Measurements from ENCODE around the gene PLD2. TPM values are rescaled to one million over a fixed set of nuclear protein-coding genes. Genes with fewer than 3 reads are reported as not detected.

The PLD2 gene
- total RNA-seq, 1 donor from 2014 or later, result 77.3 TPM

DNA sequence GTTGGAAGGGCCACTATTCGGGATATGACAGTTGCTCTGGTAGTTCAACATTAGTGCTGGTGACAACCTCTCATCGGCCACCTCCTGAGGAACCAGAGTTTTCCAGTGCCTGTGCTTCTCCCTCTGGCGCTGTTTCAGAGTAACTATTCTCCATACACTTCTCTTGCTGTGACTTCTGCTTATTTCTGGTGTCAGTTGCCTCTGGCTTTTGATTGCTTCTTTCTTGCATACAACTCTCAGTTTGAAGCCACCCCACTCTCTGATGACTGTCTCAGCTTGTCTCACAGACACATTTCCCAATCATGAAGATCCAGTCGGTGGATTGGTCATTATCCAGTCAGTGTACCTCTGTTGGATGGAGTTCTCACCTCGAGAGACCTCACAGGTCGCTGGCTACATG is 38.7 kb upstream of the PLD2 start:
- H3K36me3 Mint-ChIP-seq, result no peaks in the 10 kb centered on the region
- TF ChIP-seq, protein P1, sequence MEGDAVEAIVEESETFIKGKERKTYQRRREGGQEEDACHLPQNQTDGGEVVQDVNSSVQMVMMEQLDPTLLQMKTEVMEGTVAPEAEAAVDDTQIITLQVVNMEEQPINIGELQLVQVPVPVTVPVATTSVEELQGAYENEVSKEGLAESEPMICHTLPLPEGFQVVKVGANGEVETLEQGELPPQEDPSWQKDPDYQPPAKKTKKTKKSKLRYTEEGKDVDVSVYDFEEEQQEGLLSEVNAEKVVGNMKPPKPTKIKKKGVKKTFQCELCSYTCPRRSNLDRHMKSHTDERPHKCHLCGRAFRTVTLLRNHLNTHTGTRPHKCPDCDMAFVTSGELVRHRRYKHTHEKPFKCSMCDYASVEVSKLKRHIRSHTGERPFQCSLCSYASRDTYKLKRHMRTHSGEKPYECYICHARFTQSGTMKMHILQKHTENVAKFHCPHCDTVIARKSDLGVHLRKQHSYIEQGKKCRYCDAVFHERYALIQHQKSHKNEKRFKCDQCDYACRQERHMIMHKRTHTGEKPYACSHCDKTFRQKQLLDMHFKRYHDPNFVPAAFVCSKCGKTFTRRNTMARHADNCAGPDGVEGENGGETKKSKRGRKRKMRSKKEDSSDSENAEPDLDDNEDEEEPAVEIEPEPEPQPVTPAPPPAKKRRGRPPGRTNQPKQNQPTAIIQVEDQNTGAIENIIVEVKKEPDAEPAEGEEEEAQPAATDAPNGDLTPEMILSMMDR (IDR thresholded peaks at IDR 0.05; ENCODE audit: unreplicated experiment), result no peak
- H3K4me3 Mint-ChIP-seq, result no peak overlapping the region
- H3K4me1 Mint-ChIP-seq, result no peaks in the 10 kb centered on the region
- H3K27me3 Mint-ChIP-seq (ENCODE audit: low read depth), result peaks cover 31% of the 10 kb centered on the region
- H3K27ac Mint-ChIP-seq, result no peak overlapping the region
- no peak for DNase-seq (ENCODE audit: low spot score in 2 of 2, unreplicated experiment in 2 of 2)
- no peaks in the 10 kb centered on the region for H3K9me3 Mint-ChIP-seq

DNA sequence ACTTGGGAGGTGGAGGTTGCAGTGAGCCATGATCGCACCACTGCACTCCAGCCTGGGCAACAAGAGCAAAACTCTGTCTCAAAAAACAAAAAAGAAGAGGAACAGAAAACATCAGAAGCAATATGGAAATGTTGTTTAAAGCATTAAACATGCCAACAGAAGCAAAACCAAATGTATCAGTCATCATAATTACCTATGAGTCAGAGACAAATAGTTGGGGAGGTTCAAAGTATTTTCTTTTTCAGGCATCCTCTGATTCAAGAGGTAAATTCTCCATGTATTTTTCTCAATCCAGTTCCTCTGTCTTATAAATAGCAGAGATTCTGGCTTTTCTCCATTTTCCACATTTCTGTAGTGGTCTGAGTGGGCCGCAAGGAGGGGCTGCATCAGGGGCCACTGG is 37.3 kb upstream of the PLD2 start:
- H3K27ac Mint-ChIP-seq, result no peak overlapping the region
- TF ChIP-seq, protein P1 (IDR thresholded peaks at IDR 0.05; ENCODE audit: unreplicated experiment), result no peak
- peaks cover 36% of the 10 kb centered on the region for H3K27me3 Mint-ChIP-seq (ENCODE audit: low read depth)
- no peaks in the 10 kb centered on the region for H3K4me1 Mint-ChIP-seq
- no peaks in the 10 kb centered on the region for H3K36me3 Mint-ChIP-seq
- H3K9me3 Mint-ChIP-seq, result no peaks in the 10 kb centered on the region
- H3K4me3 Mint-ChIP-seq, result no peak overlapping the region
- DNase-seq (ENCODE audit: low spot score in 2 of 2, unreplicated experiment in 2 of 2), result no peak

DNA sequence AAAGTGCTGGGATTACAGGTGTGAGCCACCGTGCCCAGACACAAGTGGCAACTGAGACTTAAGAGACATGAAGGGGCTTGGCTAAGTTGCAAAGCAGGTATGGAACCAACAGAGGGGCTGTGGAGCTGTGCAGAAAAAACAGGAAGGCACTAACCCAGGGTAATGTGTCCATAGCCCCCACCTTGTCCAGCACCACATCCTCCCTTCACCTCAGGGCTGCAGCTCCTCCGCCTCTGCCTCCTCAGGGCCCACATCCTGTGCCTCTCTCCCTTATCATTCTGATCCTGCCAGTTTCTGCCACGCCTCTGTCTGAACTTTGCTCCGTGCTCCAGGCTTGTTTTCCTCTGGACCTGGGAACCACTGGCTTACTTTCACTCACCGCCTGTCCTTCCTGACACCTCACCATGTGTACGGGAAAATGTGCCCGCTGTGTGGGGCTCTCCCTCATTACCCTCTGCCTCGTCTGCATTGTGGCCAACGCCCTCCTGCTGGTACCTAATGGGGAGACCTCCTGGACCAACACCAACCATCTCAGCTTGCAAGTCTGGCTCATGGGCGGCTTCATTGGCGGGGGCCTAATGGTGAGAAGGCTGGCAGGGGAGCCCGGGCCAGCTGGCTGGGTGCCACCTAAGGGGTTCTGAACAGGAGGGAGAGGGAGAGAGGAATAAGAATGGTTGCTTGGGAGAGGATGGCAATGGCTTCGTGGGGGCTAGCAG is 35.3 kb upstream of the PLD2 start, which contains the start of gene TM4SF5:
TM4SF5 (plus strand) TSS at position 368 of the 716 bp plus-strand sequence; CDS start at position 405, 37 bp downstream.
- TF ChIP-seq, protein P1 (IDR thresholded peaks at IDR 0.05; ENCODE audit: unreplicated experiment), result no peak
- Mint-ChIP-seq H3K4me1 (no peaks in the 10 kb centered on the region), H3K27ac (no peak within 1 kb of the TSS), H3K9me3 (no peaks in the 10 kb centered on the region), H3K4me3 (no peak within 1 kb of the TSS), H3K27me3 (ENCODE audit: low read depth) (peaks cover 32% of the 10 kb centered on the region), H3K36me3 (no peaks in the 10 kb centered on the region)
- DNase-seq (ENCODE audit: low spot score in 2 of 2, unreplicated experiment in 2 of 2), result no peak

DNA sequence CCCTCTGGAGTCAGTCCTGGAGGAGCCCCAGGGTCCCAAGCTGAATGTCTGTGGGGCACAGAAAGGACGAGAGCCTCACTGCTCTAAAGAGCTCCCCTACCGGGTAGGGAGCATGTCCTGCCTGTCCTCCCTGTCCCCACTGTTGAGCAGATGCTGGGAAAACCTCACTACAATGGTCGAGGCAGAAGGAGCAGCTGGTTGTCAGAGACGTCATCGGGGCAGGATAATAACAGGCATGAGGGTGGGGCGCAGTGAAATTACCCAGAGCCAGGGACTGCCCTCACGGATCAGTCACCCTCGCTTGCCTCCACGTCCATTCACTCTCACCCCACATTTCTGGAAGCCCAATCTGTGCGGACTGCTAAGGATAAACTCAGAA is 34.7 kb upstream of the PLD2 start:
- H3K4me1 Mint-ChIP-seq, result no peaks in the 10 kb centered on the region
- peaks cover 32% of the 10 kb centered on the region for H3K27me3 Mint-ChIP-seq (ENCODE audit: low read depth)
- H3K4me3 Mint-ChIP-seq, result no peak overlapping the region
- DNase-seq (ENCODE audit: low spot score in 2 of 2, unreplicated experiment in 2 of 2), result no peak
- TF ChIP-seq, protein P1 (IDR thresholded peaks at IDR 0.05; ENCODE audit: unreplicated experiment), result no peak
- H3K36me3 Mint-ChIP-seq, result no peaks in the 10 kb centered on the region
- no peaks in the 10 kb centered on the region for H3K9me3 Mint-ChIP-seq
- H3K27ac Mint-ChIP-seq, result no peak overlapping the region

DNA sequence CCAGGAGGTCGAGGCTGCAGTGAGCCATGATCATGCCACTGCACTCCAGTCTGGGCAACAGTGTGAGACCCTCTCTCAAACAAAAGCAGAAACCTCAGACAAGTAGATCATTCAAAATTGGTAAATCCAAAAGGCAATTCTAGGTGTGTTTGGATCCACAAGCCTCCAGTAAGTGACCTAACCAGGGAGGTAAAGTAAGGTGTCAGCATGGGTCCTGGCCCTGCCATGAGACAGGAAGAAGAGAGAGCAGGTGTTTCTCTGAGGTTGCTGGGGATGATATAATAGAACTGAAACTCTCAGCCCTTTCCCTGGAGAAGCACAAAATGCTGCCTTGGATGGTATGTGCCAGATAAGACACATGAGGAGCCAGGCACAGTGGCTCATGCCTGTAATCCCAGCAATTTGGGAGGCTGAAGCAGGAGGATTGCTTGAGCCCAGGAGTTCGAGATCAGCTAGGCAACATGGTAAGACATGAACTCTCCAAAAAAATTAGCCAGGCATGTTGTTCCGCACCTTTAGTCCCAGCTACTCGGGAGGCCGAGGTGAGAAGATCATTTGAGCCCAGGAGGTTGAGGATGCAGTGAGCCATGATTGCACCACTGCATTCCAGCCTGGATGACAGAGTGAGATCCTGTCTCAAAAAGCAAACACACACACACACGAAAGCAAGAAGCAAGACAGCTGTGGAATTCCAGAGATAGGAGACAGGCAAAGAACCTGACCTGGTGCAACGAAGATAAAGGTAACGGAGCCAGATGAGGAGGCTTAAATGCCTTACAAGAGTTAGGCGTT is 28.8 kb upstream of the PLD2 start:
- peaks cover 25% of the 10 kb centered on the region for H3K27me3 Mint-ChIP-seq (ENCODE audit: low read depth)

More for the DNA sequence above, 28.8 kb upstream of the PLD2 start:
- Mint-ChIP-seq H3K27ac (no peak overlapping the region), H3K9me3 (no peaks in the 10 kb centered on the region), H3K36me3 (no peaks in the 10 kb centered on the region), H3K4me3 (no peak overlapping the region), H3K4me1 (no peaks in the 10 kb centered on the region)
- TF ChIP-seq, protein P1 (IDR thresholded peaks at IDR 0.05; ENCODE audit: unreplicated experiment), result no peak
- DNase-seq (ENCODE audit: low spot score in 2 of 2, unreplicated experiment in 2 of 2), result no peak
